PC-9 (cell line): ENCODE data around the gene USP27X. TPM values are rescaled to one million over a fixed set of nuclear protein-coding genes. Genes with fewer than 3 reads are reported as not detected.

Source experiments
- BruUV-seq: library from RNA; stranded (reverse); fragments of 400-500 nt; replicated peaks from 2 replicates; lab custom pipeline; 2021; lab: Mats Ljungman, UMichigan
- CTCF ChIA-PET: fragments of 300-600 bp; sonication (Branson Sonifier 250); formaldehyde crosslinking; loops from one replicate; lab custom pipeline; 2022; ENCODE audit warnings: antibody characterized with exemption; lab: Charles Lee
- POLR2A ChIA-PET: fragments of 300-600 bp; sonication (Branson Sonifier 250); formaldehyde crosslinking; loops from one replicate; lab custom pipeline; 2022; ENCODE audit warnings: antibody characterized with exemption; ENCODE audit not compliant: unreplicated experiment; lab: Charles Lee
- DNase-seq, 2 experiments: peaks; one replicate each; pipeline versions ENCODE4 v3.0.0 to v3.0.0-alpha.2; 2015 to 2022; ENCODE audit warnings: mixed read lengths in 1 of 2
- H2AFZ ChIP-seq: fragments of 200-600 bp; sonication (generic); 2 replicates; pipeline ENCODE4 v1.8.1; 2017; ENCODE audit warnings: antibody characterized with exemption
- H3F3A ChIP-seq: fragments of 200-600 bp; sonication (generic); 2 replicates; pipeline ENCODE4 v1.8.1; 2017; ENCODE audit warnings: antibody characterized with exemption, mild to moderate bottlenecking, low read depth; ENCODE audit not compliant: insufficient read depth
- H3K27ac ChIP-seq: fragments of 200-600 bp; sonication (generic); 2 replicates; pipeline ENCODE4 v1.6.1; 2016; ENCODE audit warnings: mixed run types
- H3K27me3 ChIP-seq: fragments of 200-600 bp; sonication (generic); 2 replicates; pipeline ENCODE4 v1.6.1; 2016; ENCODE audit warnings: low read depth, mixed run types; ENCODE audit not compliant: insufficient read depth
- H3K36me3 ChIP-seq: fragments of 200-600 bp; sonication (generic); 2 replicates; pipeline ENCODE4 v1.6.1; 2016; ENCODE audit warnings: low read depth, mixed run types
- H3K4me1 ChIP-seq: fragments of 200-600 bp; sonication (generic); replicated peaks from 2 replicates; pipeline ENCODE4 v1.6.1; 2016; ENCODE audit warnings: mixed run types; ENCODE audit not compliant: insufficient read depth
- H3K4me2 ChIP-seq: fragments of 200-600 bp; sonication (generic); 2 replicates; pipeline ENCODE4 v1.6.1; 2017; ENCODE audit warnings: mixed run types
- H3K4me3 ChIP-seq: fragments of 200-600 bp; sonication (generic); 2 replicates; pipeline ENCODE4 v1.6.1; 2016; ENCODE audit warnings: mixed run types
- H3K79me2 ChIP-seq: fragments of 200-600 bp; sonication (generic); 2 replicates; pipeline ENCODE4 v1.6.1; 2017; ENCODE audit warnings: low read depth, mixed run types
- H3K9me2 ChIP-seq: fragments of 200-600 bp; sonication (generic); 2 replicates; pipeline ENCODE4 v1.8.1; 2017; ENCODE audit warnings: mild to moderate bottlenecking; ENCODE audit not compliant: insufficient read depth
- H3K9me3 ChIP-seq: fragments of 200-600 bp; sonication (generic); 2 replicates; pipeline ENCODE4 v1.8.1; 2016; ENCODE audit warnings: low read depth; ENCODE audit not compliant: insufficient read depth
- H4K20me1 ChIP-seq: fragments of 200-600 bp; sonication (generic); 2 replicates; pipeline ENCODE4 v1.8.1; 2017; ENCODE audit not compliant: insufficient read depth
- EZH2 ChIP-seq: fragments of 200-600 bp; sonication (generic); IDR thresholded peaks from 2 replicates; pipeline ENCODE4 v1.8.0; 2017; ENCODE audit warnings: antibody characterized with exemption, low read depth
- intact Hi-C: fragments of 100-400 bp; cut with micrococcal nuclease; formaldehyde crosslinking; loops from one replicate; pipeline ENCODE4 v1.10.0; 2022; ENCODE audit not compliant: unreplicated experiment
- total RNA-seq: library from RNA; stranded (reverse); gene quantifications from 2 replicates; pipeline ENCODE4 v1.2.3, GENCODE V29; 2021
- TF ChIP-seq, protein P1 (sequence below): fragments of 200-600 bp; sonication (generic); conservative IDR thresholded peaks from 2 replicates; pipeline ENCODE4 v1.6.1; 2017; ENCODE audit warnings: mixed run types, antibody characterized with exemption, mild to moderate bottlenecking, moderate library complexity

Gene USP27X
- total RNA-seq, 1 experiment from 2014 or later: 1.1 TPM

DNA sequence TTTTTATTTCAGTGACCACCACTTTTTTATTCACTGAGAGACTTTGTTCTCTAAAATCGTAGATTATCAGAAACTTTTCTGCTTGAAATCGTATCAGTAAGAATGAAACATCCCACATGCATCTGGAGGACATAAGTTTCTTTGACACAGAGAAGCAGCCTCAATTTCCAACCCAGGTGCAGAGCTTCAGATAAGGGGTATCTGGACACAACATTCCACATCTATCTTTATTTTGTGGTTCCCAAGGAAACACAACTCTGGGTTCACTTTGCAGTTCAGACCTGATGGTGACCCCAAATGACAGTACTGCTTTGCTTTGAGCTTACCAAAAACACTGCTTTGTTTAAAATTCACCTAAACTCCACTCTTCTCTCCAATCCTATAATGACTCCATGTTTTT lies 41.8 kb downstream of the USP27X start:
- no peak overlapping the region for H3K4me3 ChIP-seq
- POLR2A ChIA-PET: no interaction called here
- no peak for TF ChIP-seq EZH2
- TF ChIP-seq, protein P1, sequence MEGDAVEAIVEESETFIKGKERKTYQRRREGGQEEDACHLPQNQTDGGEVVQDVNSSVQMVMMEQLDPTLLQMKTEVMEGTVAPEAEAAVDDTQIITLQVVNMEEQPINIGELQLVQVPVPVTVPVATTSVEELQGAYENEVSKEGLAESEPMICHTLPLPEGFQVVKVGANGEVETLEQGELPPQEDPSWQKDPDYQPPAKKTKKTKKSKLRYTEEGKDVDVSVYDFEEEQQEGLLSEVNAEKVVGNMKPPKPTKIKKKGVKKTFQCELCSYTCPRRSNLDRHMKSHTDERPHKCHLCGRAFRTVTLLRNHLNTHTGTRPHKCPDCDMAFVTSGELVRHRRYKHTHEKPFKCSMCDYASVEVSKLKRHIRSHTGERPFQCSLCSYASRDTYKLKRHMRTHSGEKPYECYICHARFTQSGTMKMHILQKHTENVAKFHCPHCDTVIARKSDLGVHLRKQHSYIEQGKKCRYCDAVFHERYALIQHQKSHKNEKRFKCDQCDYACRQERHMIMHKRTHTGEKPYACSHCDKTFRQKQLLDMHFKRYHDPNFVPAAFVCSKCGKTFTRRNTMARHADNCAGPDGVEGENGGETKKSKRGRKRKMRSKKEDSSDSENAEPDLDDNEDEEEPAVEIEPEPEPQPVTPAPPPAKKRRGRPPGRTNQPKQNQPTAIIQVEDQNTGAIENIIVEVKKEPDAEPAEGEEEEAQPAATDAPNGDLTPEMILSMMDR: no peak
- no peak overlapping the region for H3K27ac ChIP-seq
- no peaks in the 10 kb centered on the region for H3K9me2 ChIP-seq
- H3F3A ChIP-seq: no peaks in the 10 kb centered on the region
- DNase-seq: no peak
- H3K36me3 ChIP-seq: no peaks in the 10 kb centered on the region
- intact Hi-C loops: no loop called here
- H3K79me2 ChIP-seq: no peaks in the 10 kb centered on the region
- no peaks in the 10 kb centered on the region for H3K4me1 ChIP-seq
- CTCF ChIA-PET: no interaction called here
- H4K20me1 ChIP-seq: no peaks in the 10 kb centered on the region
- no peaks in the 10 kb centered on the region for H3K27me3 ChIP-seq
- no peak overlapping the region for H3K4me2 ChIP-seq
- BruUV-seq: no TSS peak
- H3K9me3 ChIP-seq: no peaks in the 10 kb centered on the region
- no peak overlapping the region for H2AFZ ChIP-seq

DNA sequence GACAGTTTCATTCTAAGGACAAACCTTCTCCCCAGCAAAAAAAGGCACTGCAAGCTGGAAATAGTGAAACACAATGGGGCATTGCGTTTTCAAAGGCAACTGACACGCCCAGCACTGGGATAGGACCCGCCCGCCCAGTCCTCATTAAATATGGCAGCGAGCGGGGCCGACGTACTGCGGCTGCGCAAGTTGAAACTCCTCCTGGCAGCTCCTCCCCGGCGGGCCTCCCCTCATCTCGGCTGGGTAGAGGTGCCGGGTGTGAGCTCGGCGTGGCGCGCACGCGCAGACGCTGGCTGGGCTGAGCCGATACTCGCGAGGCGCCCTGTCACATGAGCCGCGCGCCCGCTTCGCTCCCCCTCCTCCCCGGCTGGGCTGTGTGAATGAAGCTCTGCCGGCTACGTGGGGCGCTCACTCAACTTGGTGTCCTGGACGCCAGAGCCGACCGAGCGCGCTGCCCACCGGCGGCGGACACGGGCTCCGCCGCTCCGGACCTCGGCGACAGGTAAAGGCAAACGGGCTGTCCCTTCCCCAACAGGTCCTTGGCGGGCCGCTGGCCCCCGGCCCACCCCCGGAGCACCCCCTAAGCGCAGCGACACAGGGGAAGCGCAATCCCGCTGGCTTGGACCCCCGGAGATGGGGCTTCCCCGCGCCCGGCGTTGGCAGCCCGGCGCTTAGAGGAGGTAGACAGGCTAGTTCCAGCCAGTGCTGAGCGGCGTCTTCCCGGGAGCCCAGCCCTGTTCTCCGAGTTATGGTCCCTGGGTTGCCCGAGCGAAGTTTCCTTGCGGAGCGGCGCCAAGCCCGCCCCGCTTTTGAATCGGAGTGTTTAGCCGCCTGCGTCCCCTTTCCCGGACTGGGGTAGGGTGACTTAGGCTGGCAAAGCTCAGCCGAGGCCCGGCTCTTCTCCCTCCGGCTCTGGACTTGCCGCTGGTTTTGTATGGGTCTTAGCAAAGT lies 43.3 kb downstream of the USP27X start, which contains the start of gene CLCN5:
TSS of gene CLCN5 (plus strand) at position 306 of the 951 bp plus-strand sequence. CDS start 2,703 bp downstream, outside the sequence.
- Histone ChIP-seq H3K79me2 (no peaks in the 10 kb centered on the region), H3K36me3 (no peaks in the 10 kb centered on the region), H4K20me1 (no peaks in the 10 kb centered on the region), H3K9me2 (no peaks in the 10 kb centered on the region), H3K27ac (peak within 1 kb of the TSS; percentile 49; the same call in 1 of the 2 replicates), H3F3A (no peaks in the 10 kb centered on the region), H3K4me2 (peak within 1 kb of the TSS; percentile 76), H3K27me3 (no peaks in the 10 kb centered on the region), H3K4me3 (peak within 1 kb of the TSS; percentile 59), H3K4me1 (no peaks in the 10 kb centered on the region), H3K9me3 (no peaks in the 10 kb centered on the region), H2AFZ (peak within 1 kb of the TSS; percentile 79)
- ChIA-PET CTCF (no interaction called here), POLR2A (no interaction called here)
- intact Hi-C loops: no loop called here
- peak; percentile 72 to 87 for DNase-seq
- no TSS peak for BruUV-seq
- TF ChIP-seq, protein P1: no peak
- TF ChIP-seq EZH2: no peak

DNA sequence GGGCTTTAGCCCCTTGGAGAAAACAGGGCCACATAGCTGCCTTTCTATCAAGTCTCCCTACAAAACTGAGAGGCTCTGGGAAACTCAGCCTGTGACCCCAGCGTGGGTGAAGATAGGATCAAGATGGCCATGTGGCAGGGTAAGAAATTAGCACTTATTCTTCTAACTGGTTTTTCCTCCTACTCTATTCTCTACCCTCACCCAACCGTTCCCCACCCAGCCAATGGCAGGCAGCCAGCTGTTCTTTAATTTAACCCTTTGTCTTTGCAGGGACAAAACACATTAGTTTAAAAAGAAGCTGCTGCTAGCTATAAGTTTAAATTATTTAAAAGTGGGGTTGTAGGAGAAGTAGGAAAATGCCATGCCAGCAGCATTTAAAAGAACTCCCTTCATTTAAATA lies 45.9 kb downstream of the USP27X start:
- H3K4me1 ChIP-seq: no peaks in the 10 kb centered on the region
- no peak overlapping the region for H3K4me3 ChIP-seq
- no peaks in the 10 kb centered on the region for H4K20me1 ChIP-seq
- no peaks in the 10 kb centered on the region for H3K36me3 ChIP-seq
- no peak overlapping the region for H3K27ac ChIP-seq
- no peaks in the 10 kb centered on the region for H3K27me3 ChIP-seq
- H2AFZ ChIP-seq: no peak overlapping the region
- ChIA-PET CTCF (no interaction called here), POLR2A (no interaction called here)
- no peak overlapping the region for H3K4me2 ChIP-seq
- no peak for TF ChIP-seq EZH2
- TF ChIP-seq, protein P1: no peak
- no peaks in the 10 kb centered on the region for H3F3A ChIP-seq
- H3K79me2 ChIP-seq: no peaks in the 10 kb centered on the region
- no peaks in the 10 kb centered on the region for H3K9me2 ChIP-seq
- BruUV-seq: no TSS peak
- H3K9me3 ChIP-seq: no peaks in the 10 kb centered on the region
- no peak for DNase-seq
- intact Hi-C loops: no loop called here
